Heart right ventricle (tissue), 16 donors: Measurements from ENCODE around the gene RPAP2. TPM values are rescaled to one million over a fixed set of nuclear protein-coding genes. Genes with fewer than 3 reads are reported as not detected.

Source experiments
- ATAC-seq, 8 donors: fragments of 200-7000 bp; cut with Tn5 transposase; one replicate each; pipeline ENCODE4 v1.9.1; 2020; ENCODE audit warnings: mild to moderate bottlenecking in 8 of 8, moderate library complexity in 8 of 8, moderate number of reproducible peaks in 1 of 8
- DNase-seq, 2 donors: peaks; one replicate each; pipeline ENCODE4 v3.0.0-alpha.2; 2020
- H3K27ac ChIP-seq, 10 donors: fragments of 200-600 bp; sonication (generic) in 2 of 10; one replicate each; pipeline versions ENCODE4 v1.5.0 to v1.8.0; 2020 to 2022; ENCODE audit warnings: mild to moderate bottlenecking in 3 of 10
- H3K27me3 ChIP-seq, 7 donors: fragments of 200-600 bp; one replicate each; pipeline ENCODE4 v1.8.0; 2021 to 2022; ENCODE audit warnings: mild to moderate bottlenecking in 2 of 7
- H3K36me3 ChIP-seq, 9 donors: fragments of 200-600 bp; sonication (generic) in 1 of 9; one replicate each; pipeline versions ENCODE4 v1.5.0 to v1.8.0; 2020 to 2022; ENCODE audit warnings: mild to moderate bottlenecking in 2 of 9
- H3K4me1 ChIP-seq, 9 donors: fragments of 200-600 bp; sonication (generic) in 1 of 9; one replicate each; pipeline versions ENCODE4 v1.5.0 to v1.8.0; 2020 to 2022; ENCODE audit warnings: mild to moderate bottlenecking in 4 of 9
- H3K4me3 ChIP-seq, 10 donors: fragments of 200-600 bp; sonication (generic) in 2 of 10; one replicate each; pipeline versions ENCODE4 v1.5.0 to v1.8.0; 2020 to 2022; ENCODE audit warnings: mild to moderate bottlenecking in 7 of 10, moderate library complexity in 2 of 10
- H3K9me3 ChIP-seq, 11 donors: fragments of 200-600 bp in 10 of 11; sonication (generic) in 2 of 11; one replicate each; pipeline versions ENCODE4 v1.5.0 to v1.8.0; 2013 to 2022; ENCODE audit warnings: mild to moderate bottlenecking in 2 of 11, control low read depth in 1 of 11, moderate library complexity in 1 of 11
- WGBS, 2 donors: extraction: QIAGEN DNeasy Blood & Tissue Kit; methylation state at CpG; one replicate each; pipeline ENCODE4 v1.1.7; 2013; ENCODE audit warnings: inconsistent platforms in 1 of 2; 5-methylcytosine and 5-hydroxymethylcytosine counted together
- intact Hi-C, 10 donors: fragments of 100-400 bp; cut with DNase I; formaldehyde crosslinking; loops; one replicate each; pipeline versions ENCODE4 v1.11.1 to v1.14.2; 2022
- polyA plus RNA-seq, 2 donors: library from polyadenylated mRNA; stranded (reverse); fragments of 200-250 nt; gene quantifications; one replicate each; pipeline ENCODE4 v1.2.3, GENCODE V29; 2013
- total RNA-seq, 10 donors: library from RNA; stranded (reverse); fragmentation: NEBNext Ultra II Directional in 3 of 10; extraction: Animal tissue kit (Norgen Biotek cat#: 25700) in 3 of 10; gene quantifications; one replicate each; pipeline versions ENCODE4 v1.2.1 to v1.2.4, GENCODE V29; 2021 to 2023
- TF ChIP-seq, protein P1 (sequence below), 9 donors: fragments of 200-600 bp; sonication (generic) in 2 of 9; IDR thresholded peaks; one replicate each; pipeline versions ENCODE4 v1.5.0 to v1.8.0; 2021 to 2022; ENCODE audit warnings: antibody characterized with exemption in 9 of 9, mild to moderate bottlenecking in 5 of 9, moderate library complexity in 1 of 9
- donor health status: Arrhythmogenic right ventricular cardiomyopathy.
- donor health status: ischemic (EF 13 %, LVEDD 7.1; RV severe dilation, severe dysfunction).
- donor health status: healthy with polysubstance abuse.
- donor health status: DM: no; HTN: yes; CAD: no.
- donor health status: DM: no; HTN: no; CAD: no.
- donor health status: ischemic (EF 25% LVEDD 6.9; RV normal size, moderate dysfunction).
- donor health status: ischemic (EF 25% LVEDD 5.7; RV mildly dilated, moderate dysfunction).
- donor health status: healthy.
- donor health status: DM: yes; HTN: yes; CAD: no.
- donor health status: Ischemic cardiomyopathy.
- donor health status: ischemic (EF 35%, LVEDD 5.7; RV mildly dilated, moderate dysfunction).
- donor health status: nonischemic (EF 11% LVEDD 7.7; RV severe dilation, severe dysfunction).
- donor health status: DM: yes; HTN: yes; CAD: no.
- donor health status: PGD.
- donor health status: ischemic (EF 29% LVEDD 5.4; RV normal size, mild dysfunction).
- donor health status: nonischemic (EF 23%, LVEDD 6.1; RV moderate dilation, normal function).

RPAP2 gene
- total and polyA plus RNA-seq, 12 donors, result 7.0 to 27.5 (median 23.8) TPM

DNA sequence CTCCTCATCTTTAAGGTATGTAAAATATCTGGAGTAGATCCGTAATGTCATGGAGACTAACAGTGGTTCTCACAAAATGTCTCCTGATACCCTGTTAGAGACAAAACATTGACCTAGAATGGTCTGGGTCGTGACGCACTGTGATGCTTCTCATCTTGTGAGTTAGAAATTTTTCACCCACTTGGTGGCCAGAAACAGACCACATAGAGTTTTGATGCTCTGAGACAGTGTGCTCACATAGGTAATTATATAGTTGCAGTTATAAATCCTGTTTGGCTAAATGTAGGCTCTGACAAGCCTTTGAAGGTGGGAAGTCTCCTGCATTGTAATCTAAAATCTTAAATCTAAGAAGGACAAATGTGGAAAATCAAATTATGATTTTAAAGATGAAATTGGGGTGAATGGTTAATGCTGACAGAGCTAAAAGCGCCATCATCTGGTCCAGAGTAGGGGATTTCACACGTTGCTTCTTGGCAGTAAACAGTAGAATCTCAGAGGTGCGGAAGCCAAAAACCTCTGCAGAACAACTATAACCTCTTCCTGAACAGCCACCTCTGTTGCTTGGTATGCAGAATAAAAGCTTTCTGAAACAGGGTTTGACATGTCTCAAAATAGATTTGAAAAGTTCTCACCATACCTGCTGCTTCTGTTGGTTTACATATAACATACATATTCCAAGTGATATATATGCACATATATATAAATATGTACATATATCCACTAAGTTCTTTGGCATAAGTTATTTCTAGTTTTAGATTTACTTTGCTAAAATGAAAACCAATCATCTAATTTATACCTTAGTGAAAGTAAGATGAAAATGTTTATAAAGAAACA, 17.1 kb downstream of the RPAP2 start:
- H3K4me1 ChIP-seq, result peaks cover 0 to 14% (median 0%) of the 10 kb centered on the region in 9 donors
- no peak for DNase-seq
- H3K27ac ChIP-seq, result peak overlapping the region in 1 of 10 donors; percentile 6
- no peak for ATAC-seq
- intact Hi-C loops, result loop anchor here in 2 of 10 donors (10.0 kb wide), 2 partner anchors 289 to 309 kb away; no protein-coding TSS in a partner anchor
- H3K27me3 ChIP-seq, result no peaks in the 10 kb centered on the region
- TF ChIP-seq, protein P1, sequence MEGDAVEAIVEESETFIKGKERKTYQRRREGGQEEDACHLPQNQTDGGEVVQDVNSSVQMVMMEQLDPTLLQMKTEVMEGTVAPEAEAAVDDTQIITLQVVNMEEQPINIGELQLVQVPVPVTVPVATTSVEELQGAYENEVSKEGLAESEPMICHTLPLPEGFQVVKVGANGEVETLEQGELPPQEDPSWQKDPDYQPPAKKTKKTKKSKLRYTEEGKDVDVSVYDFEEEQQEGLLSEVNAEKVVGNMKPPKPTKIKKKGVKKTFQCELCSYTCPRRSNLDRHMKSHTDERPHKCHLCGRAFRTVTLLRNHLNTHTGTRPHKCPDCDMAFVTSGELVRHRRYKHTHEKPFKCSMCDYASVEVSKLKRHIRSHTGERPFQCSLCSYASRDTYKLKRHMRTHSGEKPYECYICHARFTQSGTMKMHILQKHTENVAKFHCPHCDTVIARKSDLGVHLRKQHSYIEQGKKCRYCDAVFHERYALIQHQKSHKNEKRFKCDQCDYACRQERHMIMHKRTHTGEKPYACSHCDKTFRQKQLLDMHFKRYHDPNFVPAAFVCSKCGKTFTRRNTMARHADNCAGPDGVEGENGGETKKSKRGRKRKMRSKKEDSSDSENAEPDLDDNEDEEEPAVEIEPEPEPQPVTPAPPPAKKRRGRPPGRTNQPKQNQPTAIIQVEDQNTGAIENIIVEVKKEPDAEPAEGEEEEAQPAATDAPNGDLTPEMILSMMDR (IDR thresholded peaks at IDR 0.05), result no peak
- H3K36me3 ChIP-seq, result peaks cover 0 to 66% (median 10%) of the 10 kb centered on the region in 9 donors
- H3K4me3 ChIP-seq, result no peak overlapping the region
- H3K9me3 ChIP-seq, result no peaks in the 10 kb centered on the region
- WGBS, 2 donors, result 81 to 84% methylated on average over 6 of the region's 6 CpGs

DNA sequence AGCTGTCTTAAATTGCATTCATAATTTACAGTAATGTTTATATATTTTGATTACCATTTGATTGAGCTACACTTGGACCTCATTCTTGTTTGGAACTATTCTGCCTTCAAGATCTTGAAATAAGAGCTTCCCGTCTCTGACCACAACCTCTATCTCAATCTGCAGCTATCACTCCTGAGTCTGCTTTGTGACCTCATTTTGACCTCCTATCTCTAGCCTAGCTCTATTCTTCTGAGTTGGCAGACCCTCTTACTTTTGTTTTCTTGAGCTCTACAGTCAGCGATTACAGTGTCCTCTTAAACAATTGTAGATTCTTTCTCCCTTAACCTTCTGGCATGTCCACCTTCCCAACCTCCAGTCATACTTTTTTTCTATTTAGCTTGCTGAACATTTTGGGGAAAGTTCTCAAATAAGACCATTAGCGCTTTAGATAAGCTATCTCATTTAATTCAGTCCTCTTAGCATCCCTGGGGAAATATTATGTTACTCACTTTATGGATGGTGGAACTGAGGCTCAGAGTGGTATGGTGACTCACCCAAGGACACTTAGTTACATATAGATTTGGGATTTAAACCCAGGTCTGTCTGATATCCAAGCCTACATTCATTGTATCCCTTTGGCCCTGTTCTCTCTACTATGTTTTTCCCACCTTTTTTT, 19.1 kb downstream of the RPAP2 start:
- peaks cover 0 to 14% (median 0%) of the 10 kb centered on the region in 9 donors for H3K4me1 ChIP-seq
- intact Hi-C loops, result loop anchor here in 2 of 10 donors (10.0 kb wide), 2 partner anchors 287 to 307 kb away; no protein-coding TSS in a partner anchor
- no peak for DNase-seq
- H3K9me3 ChIP-seq, result no peaks in the 10 kb centered on the region
- TF ChIP-seq, protein P1 (IDR thresholded peaks at IDR 0.05), result no peak
- no peaks in the 10 kb centered on the region for H3K27me3 ChIP-seq
- peak in 5 of 8 donors; percentile 35 to 74 (median 66) for ATAC-seq
- H3K4me3 ChIP-seq, result no peak overlapping the region
- H3K36me3 ChIP-seq, result peaks cover 0 to 63% (median 12%) of the 10 kb centered on the region in 9 donors
- WGBS, 2 donors, result 51 to 59% methylated on average over 3 of the region's 3 CpGs
- no peak overlapping the region for H3K27ac ChIP-seq

DNA sequence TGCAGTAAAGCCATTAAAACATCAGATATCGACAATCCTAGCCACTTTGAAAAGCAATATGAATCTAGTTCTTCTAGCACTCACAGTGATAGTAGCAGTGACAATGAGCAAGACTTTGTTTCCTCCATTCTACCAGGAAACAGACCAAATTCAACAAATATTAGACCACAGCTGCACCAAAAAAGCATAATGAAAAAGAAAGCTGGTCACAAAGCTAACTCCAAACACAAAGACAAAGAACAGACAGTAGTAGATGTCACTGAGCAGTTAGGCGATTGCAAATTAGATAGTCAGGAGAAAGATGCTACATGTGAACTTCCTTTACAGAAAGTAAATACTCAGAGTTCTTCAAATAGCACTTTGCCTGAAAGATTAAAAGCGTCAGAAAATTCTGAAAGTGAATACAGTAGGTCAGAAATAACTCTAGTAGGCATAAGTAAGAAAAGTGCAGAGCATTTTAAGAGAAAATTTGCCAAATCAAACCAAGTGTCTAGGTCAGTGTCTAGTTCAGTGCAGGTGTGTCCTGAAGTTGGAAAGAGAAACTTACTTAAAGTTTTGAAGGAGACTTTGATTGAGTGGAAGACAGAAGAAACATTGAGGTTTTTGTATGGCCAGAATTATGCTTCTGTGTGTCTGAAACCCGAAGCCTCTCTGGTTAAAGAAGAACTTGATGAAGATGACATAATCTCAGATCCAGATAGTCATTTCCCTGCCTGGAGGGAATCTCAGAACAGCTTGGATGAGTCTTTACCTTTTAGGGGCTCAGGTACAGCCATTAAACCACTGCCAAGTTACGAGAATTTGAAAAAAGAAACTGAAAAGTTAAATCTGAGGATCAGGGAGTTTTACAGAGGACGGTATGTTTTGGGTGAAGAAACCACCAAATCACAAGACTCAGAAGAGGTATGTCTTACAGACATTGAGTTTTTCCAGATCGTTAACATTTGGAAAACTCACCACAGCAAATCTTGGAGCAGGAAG, 24.9 kb downstream of the RPAP2 start:
- DNase-seq, result no peak

More for the DNA sequence above, 24.9 kb downstream of the RPAP2 start:
- H3K4me3 ChIP-seq, result no peak overlapping the region
- TF ChIP-seq, protein P1 (IDR thresholded peaks at IDR 0.05), result no peak
- no peaks in the 10 kb centered on the region for H3K4me1 ChIP-seq
- H3K9me3 ChIP-seq, result peaks cover 0 to 34% (median 16%) of the 10 kb centered on the region in 11 donors
- intact Hi-C loops, result no loop called here
- H3K27me3 ChIP-seq, result no peaks in the 10 kb centered on the region
- no peak for ATAC-seq
- H3K27ac ChIP-seq, result no peak overlapping the region
- H3K36me3 ChIP-seq, result peaks cover 0 to 88% (median 32%) of the 10 kb centered on the region in 9 donors
- WGBS, 2 donors, result 93 to 95% methylated on average over 7 of the region's 7 CpGs
